NT2/D1 (cell line): ENCODE measurements around the gene GAL3ST2.

Experiments used
- YY1 ChIP-seq: IDR thresholded peaks from 2 replicates; pipeline ENCODE4 v1.6.1; 2011; ENCODE audit not compliant: insufficient read length, insufficient read depth
- ZNF274 ChIP-seq: IDR thresholded peaks from 2 replicates; pipeline ENCODE4 v1.6.1; 2011; ENCODE audit warnings: mild to moderate bottlenecking, low read depth, low read length

DNA sequence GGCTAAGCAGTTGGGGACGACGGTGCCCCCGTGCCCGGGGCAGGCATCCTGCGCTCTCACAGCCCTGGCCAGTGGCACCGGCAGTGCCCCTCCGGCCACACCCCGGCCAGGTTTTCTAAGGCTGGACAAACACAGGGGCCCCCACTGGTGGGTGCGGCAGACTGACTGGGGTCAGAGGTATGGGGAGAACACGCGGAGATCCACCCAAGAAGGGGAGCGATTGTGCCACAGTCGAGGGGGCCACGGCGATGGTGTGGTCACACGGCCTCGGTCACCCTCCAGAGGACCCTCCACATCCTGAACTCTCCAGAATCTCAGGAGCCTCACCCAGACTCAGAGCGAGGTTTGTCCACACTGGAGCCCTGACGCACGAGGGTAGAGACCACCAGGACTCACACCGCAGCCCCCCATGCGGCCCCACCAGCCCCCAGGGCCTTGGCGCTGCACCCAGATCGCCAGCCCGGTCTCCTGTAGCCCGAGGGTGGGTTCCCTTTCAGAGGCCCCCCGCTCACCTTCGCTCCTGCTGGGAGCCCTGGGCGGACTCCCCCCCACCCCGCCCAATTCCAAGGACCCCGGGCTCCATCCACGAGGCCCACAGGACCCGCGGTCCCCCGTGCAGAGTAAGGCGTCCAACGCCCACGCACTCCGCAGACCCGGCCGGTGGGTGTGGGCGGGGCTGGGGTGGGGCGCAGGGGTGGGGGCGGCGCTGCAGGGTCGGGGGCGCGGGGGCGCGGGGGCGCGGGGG is 66.9 kb downstream of the GAL3ST2 start:
- TF ChIP-seq YY1 (no peak), ZNF274 (no peak)
